Hypothalamus (tissue), 51 donors: Measurements from ENCODE around the gene PDE9A.

Source experiments
- DNase-seq, 51 donors: peaks; one replicate each; lab custom pipeline; 2025; lab: John Stamatoyannopoulos, UW

The PDE9A gene

GRCh38 chr21:42734323-42734971 lies 81.0 kb downstream of the PDE9A start:
- DNase-seq = no peak

GRCh38 chr21:42735061-42735460 lies 81.6 kb downstream of the PDE9A start:
- no peak for DNase-seq

GRCh38 chr21:42735944-42736343 lies 82.5 kb downstream of the PDE9A start:
- no peak for DNase-seq

- no peak for DNase-seq
These were observed 83.4 kb downstream of the PDE9A start for GRCh38 chr21:42736646-42737350.

GRCh38 chr21:42737951-42738590 lies 84.7 kb downstream of the PDE9A start:
- peak in 24 of 51 donors; percentile 12 to 65 (median 43) for DNase-seq

- DNase-seq = no peak
These were observed 85.9 kb downstream of the PDE9A start for GRCh38 chr21:42739061-42739931.

- DNase-seq = no peak
These were observed 87.0 kb downstream of the PDE9A start for GRCh38 chr21:42740405-42740909.

- no peak for DNase-seq
These were observed 87.6 kb downstream of the PDE9A start for GRCh38 chr21:42741066-42741465.

DNA sequence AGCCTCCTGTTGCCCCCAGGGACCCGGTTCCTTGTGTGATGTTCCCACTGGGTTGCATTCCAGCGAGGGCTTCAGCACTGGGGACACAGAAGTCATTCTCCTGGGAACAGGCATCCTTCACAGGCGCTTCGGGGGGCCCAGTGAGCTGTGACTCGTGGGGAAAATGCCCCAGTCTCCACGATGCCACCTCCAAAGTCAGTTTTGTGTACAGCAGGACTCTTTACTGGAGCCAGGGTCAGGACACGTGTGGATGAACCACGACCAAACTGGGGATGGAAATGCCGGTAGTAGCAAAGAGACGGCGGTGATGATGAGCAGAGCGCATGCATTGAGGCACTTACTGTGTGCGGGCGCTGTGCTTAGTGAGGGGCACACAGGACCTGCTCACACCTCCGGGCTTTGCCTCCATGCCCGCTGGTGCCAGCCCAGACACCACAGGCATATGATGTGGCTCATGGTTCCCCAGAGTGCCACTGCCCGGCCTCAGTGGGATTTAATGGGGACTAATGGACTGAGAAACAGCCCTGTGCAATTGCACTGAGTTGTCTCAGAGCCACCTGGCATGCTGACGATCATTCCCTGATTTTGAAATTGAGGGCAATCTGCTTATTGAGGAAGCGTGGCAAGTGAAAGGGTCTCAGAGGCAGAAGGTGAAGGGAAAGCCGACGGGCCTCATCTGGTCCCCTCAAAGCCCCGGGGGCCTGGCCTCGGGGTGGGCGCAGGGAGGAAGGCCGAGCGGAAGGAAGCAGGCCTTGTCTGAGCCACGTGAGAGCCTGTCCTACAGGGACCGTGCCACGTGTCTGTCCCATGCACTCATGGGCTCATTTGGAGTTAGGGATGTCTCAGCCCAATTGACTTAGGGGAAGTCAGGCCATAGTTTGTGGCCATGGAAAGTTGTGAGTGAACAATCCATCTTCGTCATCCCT lies 91.4 kb downstream of the PDE9A start:
- DNase-seq = no peak

GRCh38 chr21:42745511-42746239 lies 92.3 kb downstream of the PDE9A start:
- no peak for DNase-seq

DNA sequence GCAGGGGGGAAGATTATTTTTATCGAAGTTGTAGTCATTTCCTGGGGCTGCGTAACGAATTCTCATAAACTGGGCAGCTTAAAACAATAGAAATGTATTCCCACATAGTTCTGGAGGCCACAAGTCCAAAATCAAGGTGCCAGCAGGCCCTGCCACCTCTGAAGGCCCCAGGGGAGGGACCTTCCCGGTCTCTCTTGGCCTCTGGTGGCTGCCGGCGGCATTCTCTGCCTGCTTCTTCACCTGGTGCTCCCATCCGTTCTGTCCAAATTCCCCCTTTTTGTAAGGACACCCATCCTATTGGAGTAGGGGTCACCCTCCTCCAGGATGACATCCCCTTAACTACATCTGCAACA lies 92.8 kb downstream of the PDE9A start:
- no peak for DNase-seq

DNA sequence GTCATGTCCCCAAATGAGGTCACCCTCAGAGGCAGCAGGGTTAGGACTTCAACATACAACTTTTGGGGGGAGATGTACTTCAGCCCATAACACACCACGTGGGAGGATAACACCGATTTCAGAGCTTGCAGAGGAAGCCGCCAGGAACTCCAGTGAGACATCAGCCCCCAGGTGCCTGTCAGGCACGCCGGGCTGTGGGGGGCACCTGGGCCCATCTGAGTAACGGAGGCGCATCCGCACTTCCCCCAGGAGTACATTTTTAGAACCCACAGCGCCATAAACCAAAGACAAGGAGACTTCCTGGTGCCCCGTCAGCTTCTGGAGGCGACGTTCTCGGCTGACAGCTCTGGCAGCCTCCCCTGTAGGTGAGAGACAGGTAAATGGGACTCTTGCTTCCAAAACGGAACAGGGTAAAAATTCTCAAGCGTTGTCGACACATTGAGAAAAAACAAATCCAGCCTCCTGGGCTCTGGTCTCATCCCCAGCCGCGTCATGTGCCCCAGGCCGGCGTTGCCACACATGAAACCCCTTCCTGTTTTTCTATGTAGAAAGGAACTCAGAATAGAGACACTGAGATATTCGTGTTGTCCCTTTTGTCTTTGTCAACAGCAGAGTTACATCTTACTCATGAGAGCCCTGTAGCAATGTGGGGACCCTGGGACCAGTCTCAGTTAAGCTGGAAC lies 93.3 kb downstream of the PDE9A start:
- DNase-seq = peak in 13 of 51 donors; percentile 20 to 58 (median 36)

DNA sequence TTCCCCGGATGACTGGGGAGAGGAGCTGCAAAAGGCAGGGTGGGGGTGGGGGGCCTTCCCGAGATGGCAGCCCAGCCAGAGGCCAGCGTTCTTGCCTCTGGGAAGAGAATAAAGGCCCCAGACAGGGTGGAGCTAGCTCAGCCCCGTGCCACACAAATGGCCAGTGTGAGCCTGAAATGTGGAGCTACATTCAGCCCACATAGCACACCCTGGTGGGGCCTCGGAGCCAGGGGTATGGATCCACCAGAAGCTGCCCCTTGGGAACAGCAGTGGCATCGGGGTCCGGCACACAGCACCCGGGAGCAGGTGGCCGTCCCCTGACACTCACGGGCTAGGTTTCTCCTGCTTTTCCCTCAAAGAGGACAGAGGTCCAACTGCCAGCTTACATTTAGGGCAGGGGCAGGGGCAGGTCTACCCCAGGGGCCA lies 93.9 kb downstream of the PDE9A start:
- peak in 11 of 51 donors; percentile 21 to 58 (median 45) for DNase-seq

DNA sequence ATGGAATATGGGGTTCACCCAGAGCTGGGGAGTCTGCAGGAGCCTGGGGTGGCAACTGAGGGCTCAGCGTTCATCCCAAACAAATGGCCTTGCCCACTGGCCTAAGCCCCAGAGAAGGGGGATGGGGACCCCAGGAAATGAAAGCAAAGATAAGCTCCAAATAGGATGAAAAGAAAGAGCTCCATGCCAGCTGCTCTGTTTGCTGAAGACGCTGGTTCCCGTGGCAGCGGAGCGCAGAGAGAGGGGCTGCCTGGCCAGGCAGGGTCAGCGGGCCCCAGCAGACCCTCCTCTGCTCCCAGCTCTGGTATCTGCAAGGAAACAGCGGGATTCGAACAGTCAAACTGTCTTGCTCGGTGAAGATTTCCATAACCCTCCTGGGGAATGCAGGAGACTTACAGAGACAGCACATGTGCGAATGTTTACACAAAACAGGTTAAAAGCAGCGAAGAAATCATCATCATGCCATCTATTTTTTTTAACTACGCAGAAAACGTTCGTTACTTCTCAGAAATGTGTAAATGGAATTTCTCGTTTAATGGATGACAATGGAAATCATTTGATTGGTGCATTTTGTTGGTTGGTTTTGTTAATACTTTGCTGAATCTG lies 94.4 kb downstream of the PDE9A start:
- no peak for DNase-seq

GRCh38 chr21:42748620-42749176 lies 95.3 kb downstream of the PDE9A start:
- DNase-seq = no peak

DNA sequence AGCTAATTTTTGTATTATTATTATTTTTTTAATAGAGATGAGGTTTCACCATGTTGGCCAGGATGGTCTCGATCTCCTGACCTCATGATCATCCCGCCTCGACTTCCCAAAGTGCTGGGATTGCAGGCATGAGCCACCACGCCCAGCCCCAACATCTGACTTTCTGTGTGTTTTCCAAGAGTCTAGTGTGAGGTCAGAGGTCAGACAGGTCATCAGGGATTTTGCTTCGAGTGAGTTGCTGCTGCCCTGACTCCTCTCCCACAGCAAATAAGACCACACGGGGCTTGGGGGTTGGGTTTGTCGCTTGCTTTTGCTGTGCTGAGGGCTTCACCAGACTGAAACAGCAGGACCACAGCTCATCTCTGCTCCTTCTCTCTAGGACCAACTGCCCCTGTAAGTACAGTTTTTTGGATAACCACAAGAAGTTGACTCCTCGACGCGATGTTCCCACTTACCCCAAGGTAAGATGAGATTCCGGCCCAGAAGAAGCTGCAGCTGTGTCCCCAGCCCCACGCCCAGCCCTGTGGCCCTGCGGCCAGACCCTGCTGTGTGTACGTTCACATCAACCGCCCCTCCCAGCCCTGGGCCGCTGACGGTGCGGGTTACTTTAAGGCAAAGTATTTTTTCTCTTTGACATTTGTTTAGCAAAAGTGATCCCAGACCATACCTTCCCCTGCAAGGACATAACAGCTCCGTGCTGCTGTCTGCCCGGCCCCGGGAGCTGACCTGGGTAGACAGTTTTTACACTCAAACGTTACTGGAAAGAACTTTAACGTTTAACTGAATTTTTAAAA lies 97.5 kb downstream of the PDE9A start:
- DNase-seq = no peak

- no peak for DNase-seq
These were observed 98.4 kb downstream of the PDE9A start for GRCh38 chr21:42751866-42752265.
